ENCODE measurements around the gene C1GALT1C1L.
"Not testable (repeated sequence)": the region's sequence is repeated elsewhere in the genome, so short reads cannot be mapped to it uniquely, and the experiment has no call there.

C1GALT1C1L gene

DNA sequence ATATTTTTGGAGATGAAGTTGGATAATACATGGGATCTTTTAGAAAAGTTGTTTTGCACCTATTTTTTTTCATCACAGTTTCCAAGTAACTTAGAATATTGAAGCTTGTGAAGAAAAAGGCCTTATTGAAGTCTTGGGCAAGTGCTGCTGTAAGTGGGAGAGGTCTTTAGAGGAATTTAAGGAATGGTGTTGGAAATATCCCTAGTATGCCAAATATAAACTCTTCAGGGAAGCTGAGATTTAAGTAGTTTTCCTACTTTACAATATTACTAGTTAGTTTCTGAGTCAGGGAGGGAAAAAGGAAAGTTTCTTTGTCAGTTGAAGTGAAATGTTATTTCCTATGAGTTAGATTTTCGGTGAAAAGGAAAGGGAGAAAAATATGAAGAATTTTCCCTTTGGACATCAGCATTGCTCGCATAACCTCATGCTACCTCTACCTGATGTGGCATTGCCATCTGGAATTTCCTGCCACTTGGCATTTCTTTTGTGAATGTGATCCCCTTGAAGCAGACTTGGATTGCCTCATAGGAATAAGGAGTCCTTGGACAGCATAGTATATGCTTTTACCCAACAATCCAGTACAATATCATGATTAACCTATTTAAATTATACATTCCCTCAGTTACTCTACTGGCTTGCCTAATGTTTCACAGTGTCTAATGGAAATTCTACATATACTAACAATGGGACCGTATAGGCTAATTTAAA, 27.1 kb downstream of the C1GALT1C1L start:
- DNase-seq: peak; percentile 42

DNA sequence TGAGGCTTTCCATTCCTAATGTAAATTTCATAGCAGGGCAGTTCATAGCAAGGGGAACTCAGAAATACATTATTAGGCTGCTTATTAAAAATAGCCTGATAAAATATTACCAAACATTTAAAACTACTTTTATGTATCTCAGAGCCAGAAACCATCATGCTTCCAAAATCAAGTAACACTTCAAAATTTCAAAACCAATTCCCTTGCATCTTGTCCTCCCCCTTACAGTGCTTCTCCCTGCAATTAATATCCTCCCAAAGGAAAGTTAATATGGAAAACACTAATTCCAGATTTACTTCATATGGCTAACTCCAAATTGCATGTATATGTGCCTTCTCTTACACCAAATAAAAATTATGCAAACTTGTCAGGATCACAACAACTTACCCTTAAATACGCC, 32.5 kb downstream of the C1GALT1C1L start:
- no peak for DNase-seq

DNA sequence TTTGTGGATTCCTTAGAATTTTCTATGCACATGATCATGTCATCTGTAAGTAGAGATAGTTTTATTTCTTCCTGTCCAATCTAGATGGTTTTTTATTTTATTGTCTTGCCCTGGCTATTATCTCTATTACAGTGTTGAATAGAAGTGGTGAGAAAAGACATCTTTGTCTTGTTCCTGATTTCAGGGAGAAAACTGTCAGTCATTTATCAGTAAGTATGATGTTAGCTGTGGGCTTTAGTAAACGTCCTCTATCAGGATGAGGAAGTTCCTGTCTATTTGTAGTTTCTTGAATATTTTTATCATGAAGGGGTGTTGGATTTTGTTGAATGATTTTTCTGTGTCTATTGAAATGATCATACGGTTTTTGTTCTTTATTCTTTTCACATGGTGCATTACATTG, 33.9 kb downstream of the C1GALT1C1L start:
- no peak for DNase-seq

DNA sequence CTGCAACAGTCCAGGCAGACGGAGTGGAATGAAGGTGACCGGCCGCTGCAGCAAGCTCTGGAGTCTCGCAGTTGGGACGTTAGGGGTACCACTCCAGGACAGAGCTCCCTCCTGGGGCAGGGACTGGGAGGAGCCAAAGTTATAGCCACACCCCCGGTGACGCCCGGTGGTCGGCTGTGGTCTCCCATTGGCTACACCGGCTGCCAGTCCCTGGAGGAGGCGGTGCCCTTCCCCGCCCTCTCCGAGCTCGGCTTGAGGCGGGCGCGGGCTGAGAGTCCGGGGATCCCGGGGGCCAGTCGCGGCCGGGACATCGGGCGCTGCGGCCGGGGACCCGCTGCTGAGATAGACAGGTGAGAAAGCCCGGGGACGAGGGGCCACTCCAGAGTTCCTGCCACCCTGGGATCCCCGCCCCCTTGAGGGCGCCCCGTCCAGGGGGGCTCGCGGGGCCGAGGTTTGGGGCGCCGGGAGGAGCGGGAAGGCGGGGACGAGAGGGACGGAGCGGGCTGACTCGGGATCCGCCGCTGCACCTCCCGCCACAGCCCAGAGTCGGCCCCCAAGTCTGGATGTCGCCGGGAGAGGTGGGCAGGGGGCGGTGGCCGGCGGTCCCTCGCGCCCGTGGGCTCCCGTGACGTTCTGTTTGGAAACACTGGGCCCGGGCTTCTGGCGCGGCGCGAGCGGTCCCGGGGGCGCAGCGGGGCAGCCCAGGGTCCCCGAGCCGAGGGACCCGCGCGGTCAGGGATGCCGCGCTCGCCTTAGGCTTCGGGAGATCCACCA, 39.0 kb downstream of the C1GALT1C1L start, which contains the start of gene PLEKHH2:
Gene PLEKHH2 (plus strand): TSS at position 231 of the 774 bp plus-strand sequence. CDS start 7,414 bp downstream, outside the sequence.
- DNase-seq: peak; percentile 86

DNA sequence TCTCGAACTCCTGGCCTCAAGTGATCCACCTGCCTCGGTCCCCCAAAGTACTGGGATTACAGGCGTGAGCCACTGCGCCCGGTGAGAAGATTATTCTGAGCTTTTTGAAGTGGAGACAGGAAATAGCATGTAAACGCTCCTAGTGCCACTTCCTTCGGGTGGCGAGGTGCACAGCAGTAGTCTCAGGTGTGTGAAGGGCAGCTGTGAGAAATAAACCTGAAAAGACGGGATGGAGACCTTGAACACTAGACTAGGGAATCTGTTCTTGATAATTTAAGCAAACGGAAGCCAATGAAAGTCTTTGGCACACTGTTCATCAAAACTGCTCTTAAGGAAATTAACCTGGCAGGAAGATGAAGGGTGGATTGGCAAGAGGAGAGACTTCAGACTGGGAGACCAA, 39.6 kb downstream of the C1GALT1C1L start:
- no peak for DNase-seq

DNA sequence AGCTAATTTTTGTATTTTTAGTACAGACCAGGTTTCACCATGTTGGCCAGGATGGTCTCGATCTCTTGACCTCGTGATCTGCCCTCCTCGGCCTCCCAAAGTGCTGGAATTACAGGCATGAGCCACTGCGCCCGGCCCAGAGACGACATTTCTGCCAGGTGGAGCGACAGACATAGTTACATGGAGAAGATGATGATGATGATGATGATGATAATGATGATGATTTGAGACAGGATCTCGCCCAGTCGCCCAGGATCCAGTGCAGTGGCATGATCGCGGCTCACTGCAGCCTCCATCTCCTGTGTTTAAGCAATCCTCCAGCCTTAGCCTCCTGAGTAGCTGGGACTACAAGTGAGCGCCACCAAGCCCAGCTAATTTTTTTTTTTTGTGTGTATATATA, 40.1 kb downstream of the C1GALT1C1L start:
- DNase-seq: not testable (repeated sequence)

DNA sequence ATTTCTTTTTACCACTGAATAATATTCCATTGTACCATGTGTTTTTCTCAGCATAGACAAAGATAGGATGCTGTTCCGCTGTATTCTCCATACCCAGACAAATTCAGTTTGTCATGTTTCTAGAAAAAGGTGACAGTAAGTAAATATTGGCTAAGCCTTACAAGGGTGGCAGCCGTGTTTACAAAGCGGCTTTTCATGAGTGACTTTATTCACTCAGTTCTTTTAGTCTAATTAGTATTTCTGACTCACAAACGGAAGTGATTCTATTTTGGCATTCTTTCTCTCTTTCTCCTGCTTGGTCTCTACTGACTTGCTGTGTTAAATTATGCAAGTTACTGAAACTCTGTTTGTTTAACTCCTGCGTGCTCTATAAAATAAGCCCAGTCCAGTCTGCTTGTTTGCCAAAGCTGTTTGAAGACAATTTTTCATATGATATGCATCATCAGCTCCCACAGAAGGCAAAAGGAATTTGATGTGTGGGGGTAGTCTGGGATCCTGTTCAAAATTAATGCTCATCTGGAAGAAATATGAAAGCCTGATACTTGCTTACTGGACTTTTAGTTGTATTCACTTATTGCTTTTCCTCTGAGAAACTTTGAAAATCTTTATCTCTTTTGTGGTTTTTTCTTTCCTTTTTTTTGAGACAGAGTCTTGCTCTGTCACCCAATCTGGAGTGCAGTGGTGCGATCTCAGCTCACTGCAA, 41.5 kb downstream of the C1GALT1C1L start:
- DNase-seq: peak; percentile 89

DNA sequence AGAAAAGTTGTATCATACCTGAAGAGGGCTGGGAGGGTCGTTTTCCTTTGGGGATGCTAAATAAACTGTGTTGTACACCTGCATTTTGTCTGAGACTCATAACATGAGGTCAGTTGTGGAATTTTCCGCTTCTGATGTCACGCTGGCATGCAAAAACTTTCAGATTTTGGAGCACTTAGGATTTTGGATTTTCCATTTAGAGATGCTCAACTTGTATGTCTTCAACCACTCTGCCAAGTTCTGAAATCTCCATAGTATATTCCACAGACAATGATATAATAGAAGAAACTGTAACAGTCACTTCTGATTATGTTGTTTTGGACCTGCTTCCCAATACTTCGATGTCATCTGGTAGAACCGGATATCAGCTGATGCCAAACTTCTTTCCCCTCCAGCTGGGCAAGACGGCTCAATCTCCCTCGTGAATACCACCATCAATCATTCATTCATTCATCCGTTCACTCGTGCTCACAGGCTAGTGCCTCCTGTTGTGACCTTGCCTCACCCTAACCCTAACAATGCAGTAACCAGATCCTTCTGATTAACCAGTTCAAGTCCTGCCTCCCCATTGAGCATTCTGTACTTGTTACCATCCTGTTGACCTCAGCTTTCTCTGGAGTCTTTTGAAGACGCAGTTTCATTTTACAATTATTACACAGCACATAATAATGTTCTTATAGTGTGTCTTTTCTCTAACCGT, 44.5 kb downstream of the C1GALT1C1L start:
- DNase-seq: no peak

Measured in fibroblast of skin of right quadriceps (primary cell).